HepG2 (cell line): ENCODE results near the gene TFEB. TPM values are rescaled to one million over a fixed set of nuclear protein-coding genes. Genes with fewer than 3 reads are reported as not detected.

Experiments used
- ARNTL ChIP-seq: sonication (generic); formaldehyde crosslinking; IDR thresholded peaks from 2 replicates; pipeline ENCODE4 v1.4.0; 2020; ENCODE audit warnings: mild to moderate bottlenecking, missing genetic modification reagents
- CC2D1A ChIP-seq: sonication (generic); formaldehyde crosslinking; IDR thresholded peaks from 2 replicates; pipeline ENCODE4 v1.8.1; 2023; ENCODE audit warnings: mild to moderate bottlenecking, missing genetic modification reagents
- FOXO1 ChIP-seq: sonication (generic); formaldehyde crosslinking; IDR thresholded peaks from 2 replicates; pipeline ENCODE4 v1.4.0; 2020; ENCODE audit warnings: missing genetic modification reagents
- HMG20B ChIP-seq: conservative IDR thresholded peaks from 2 replicates; pipeline ENCODE4 v1.6.1; 2016; ENCODE audit warnings: missing genetic modification reagents, missing compliant biosample characterization
- HNF4A ChIP-seq: sonication (generic); formaldehyde crosslinking; IDR thresholded peaks from 2 replicates; pipeline ENCODE4 v1.4.0; 2020; ENCODE audit warnings: missing genetic modification reagents
- IRF9 ChIP-seq: sonication (generic); formaldehyde crosslinking; IDR thresholded peaks from 2 replicates; pipeline ENCODE4 v1.8.0; 2022; ENCODE audit warnings: missing genetic modification reagents, mild to moderate bottlenecking, borderline replicate concordance
- NR3C1 ChIP-seq: sonication (generic); formaldehyde crosslinking; IDR thresholded peaks from 2 replicates; pipeline ENCODE4 v1.4.0; 2020; ENCODE audit warnings: missing genetic modification reagents
- RFX5 ChIP-seq: IDR thresholded peaks from 2 replicates; pipeline ENCODE4 v1.6.1; 2011; ENCODE audit warnings: low read depth, low read length, improper control_type of control experiment
- SP4 ChIP-seq: sonication (generic); formaldehyde crosslinking; IDR thresholded peaks from 2 replicates; pipeline ENCODE4 v1.8.1; 2023; ENCODE audit warnings: mild to moderate bottlenecking, missing genetic modification reagents
- SP5 ChIP-seq: IDR thresholded peaks from 2 replicates; pipeline ENCODE4 v1.6.1; 2016; ENCODE audit warnings: low read depth, borderline replicate concordance
- SSRP1 ChIP-seq: IDR thresholded peaks from 2 replicates; pipeline ENCODE4 v1.6.1; 2016; ENCODE audit warnings: control low read depth
- TCF7 ChIP-seq: sonication (generic); IDR thresholded peaks from 2 replicates; pipeline ENCODE4 v1.6.1; 2016; ENCODE audit warnings: antibody characterized with exemption, low read depth
- THAP8 ChIP-seq: sonication (generic); formaldehyde crosslinking; IDR thresholded peaks from 2 replicates; pipeline ENCODE4 v1.5.1; 2020; ENCODE audit warnings: missing genetic modification reagents, mild to moderate bottlenecking, borderline replicate concordance
- U2AF1 ChIP-seq: fragments of 200-400 bp; formaldehyde crosslinking; optimal IDR thresholded peaks from 2 replicates; pipeline ENCODE3; 2017; ENCODE audit warnings: mild to moderate bottlenecking, low read depth, low read length
- ZFP90 ChIP-seq: sonication (generic); formaldehyde crosslinking; IDR thresholded peaks from 2 replicates; pipeline ENCODE4 v1.8.0; 2022; ENCODE audit warnings: missing genetic modification reagents, mild to moderate bottlenecking, inconsistent platforms, borderline replicate concordance
- ZMYM2 ChIP-seq: sonication (generic); formaldehyde crosslinking; IDR thresholded peaks from 2 replicates; pipeline ENCODE4 v1.8.0; 2022; ENCODE audit warnings: mild to moderate bottlenecking, missing genetic modification reagents
- ZNF12 ChIP-seq: sonication (generic); formaldehyde crosslinking; IDR thresholded peaks from 2 replicates; pipeline ENCODE4 v1.5.0; 2020; ENCODE audit warnings: missing genetic modification reagents
- ZNF232 ChIP-seq: sonication (generic); formaldehyde crosslinking; IDR thresholded peaks from 2 replicates; pipeline ENCODE4 v1.4.0; 2020; ENCODE audit warnings: missing genetic modification reagents, borderline replicate concordance
- ZNF850 ChIP-seq: sonication (generic); formaldehyde crosslinking; conservative IDR thresholded peaks from 2 replicates; pipeline ENCODE4 v1.9.0; 2021; ENCODE audit warnings: mild to moderate bottlenecking, missing genetic modification reagents
- polyA plus RNA-seq, 8 experiments: library from polyadenylated mRNA; depleted of rRNA in 3 of 8; stranded (reverse) in 7 of 8; unstranded in 1 of 8; fragments of >200 nt; fragmentation: Illumina TruSeq in 4 of 8; extraction: Trizol in 4 of 8; gene quantifications; 2 replicates each; pipeline versions ENCODE4 v1.2.1 to v1.2.3, GENCODE V29; 2011 to 2016; ENCODE audit warnings: low read depth in 4 of 8, missing spikeins in 1 of 8, mixed read lengths in 1 of 8; ENCODE audit not compliant: insufficient read depth in 1 of 8
- total RNA-seq, 5 experiments: library from RNA; depleted of rRNA; stranded (reverse); fragments of >200 nt; fragmentation: Illumina TruSeq; extraction: Trizol; gene quantifications; 2 replicates each; pipeline ENCODE4 v1.2.3, GENCODE V29; 2016; ENCODE audit warnings: low read depth in 1 of 5
- TF ChIP-seq, protein P1 (sequence below): sonication (generic); formaldehyde crosslinking; IDR thresholded peaks from one replicate; pipeline ENCODE4 v1.5.1; 2020; ENCODE audit warnings: mild to moderate bottlenecking, missing genetic modification reagents; ENCODE audit errors: not compliant biosample characterization

The TFEB gene
- total and polyA plus RNA-seq, 2 of the 13 experiments (the other 11 are each of a cell fraction or from before 2014, with no cell fraction given), result 13.3 to 18.7 TPM

GRCh38 chr6:41733707-41734665 is 1.4 kb downstream of the TFEB start (continued):
- TF ChIP-seq ZNF232 (CRISPR knock-in tag), result no peak
- TF ChIP-seq, protein P1, sequence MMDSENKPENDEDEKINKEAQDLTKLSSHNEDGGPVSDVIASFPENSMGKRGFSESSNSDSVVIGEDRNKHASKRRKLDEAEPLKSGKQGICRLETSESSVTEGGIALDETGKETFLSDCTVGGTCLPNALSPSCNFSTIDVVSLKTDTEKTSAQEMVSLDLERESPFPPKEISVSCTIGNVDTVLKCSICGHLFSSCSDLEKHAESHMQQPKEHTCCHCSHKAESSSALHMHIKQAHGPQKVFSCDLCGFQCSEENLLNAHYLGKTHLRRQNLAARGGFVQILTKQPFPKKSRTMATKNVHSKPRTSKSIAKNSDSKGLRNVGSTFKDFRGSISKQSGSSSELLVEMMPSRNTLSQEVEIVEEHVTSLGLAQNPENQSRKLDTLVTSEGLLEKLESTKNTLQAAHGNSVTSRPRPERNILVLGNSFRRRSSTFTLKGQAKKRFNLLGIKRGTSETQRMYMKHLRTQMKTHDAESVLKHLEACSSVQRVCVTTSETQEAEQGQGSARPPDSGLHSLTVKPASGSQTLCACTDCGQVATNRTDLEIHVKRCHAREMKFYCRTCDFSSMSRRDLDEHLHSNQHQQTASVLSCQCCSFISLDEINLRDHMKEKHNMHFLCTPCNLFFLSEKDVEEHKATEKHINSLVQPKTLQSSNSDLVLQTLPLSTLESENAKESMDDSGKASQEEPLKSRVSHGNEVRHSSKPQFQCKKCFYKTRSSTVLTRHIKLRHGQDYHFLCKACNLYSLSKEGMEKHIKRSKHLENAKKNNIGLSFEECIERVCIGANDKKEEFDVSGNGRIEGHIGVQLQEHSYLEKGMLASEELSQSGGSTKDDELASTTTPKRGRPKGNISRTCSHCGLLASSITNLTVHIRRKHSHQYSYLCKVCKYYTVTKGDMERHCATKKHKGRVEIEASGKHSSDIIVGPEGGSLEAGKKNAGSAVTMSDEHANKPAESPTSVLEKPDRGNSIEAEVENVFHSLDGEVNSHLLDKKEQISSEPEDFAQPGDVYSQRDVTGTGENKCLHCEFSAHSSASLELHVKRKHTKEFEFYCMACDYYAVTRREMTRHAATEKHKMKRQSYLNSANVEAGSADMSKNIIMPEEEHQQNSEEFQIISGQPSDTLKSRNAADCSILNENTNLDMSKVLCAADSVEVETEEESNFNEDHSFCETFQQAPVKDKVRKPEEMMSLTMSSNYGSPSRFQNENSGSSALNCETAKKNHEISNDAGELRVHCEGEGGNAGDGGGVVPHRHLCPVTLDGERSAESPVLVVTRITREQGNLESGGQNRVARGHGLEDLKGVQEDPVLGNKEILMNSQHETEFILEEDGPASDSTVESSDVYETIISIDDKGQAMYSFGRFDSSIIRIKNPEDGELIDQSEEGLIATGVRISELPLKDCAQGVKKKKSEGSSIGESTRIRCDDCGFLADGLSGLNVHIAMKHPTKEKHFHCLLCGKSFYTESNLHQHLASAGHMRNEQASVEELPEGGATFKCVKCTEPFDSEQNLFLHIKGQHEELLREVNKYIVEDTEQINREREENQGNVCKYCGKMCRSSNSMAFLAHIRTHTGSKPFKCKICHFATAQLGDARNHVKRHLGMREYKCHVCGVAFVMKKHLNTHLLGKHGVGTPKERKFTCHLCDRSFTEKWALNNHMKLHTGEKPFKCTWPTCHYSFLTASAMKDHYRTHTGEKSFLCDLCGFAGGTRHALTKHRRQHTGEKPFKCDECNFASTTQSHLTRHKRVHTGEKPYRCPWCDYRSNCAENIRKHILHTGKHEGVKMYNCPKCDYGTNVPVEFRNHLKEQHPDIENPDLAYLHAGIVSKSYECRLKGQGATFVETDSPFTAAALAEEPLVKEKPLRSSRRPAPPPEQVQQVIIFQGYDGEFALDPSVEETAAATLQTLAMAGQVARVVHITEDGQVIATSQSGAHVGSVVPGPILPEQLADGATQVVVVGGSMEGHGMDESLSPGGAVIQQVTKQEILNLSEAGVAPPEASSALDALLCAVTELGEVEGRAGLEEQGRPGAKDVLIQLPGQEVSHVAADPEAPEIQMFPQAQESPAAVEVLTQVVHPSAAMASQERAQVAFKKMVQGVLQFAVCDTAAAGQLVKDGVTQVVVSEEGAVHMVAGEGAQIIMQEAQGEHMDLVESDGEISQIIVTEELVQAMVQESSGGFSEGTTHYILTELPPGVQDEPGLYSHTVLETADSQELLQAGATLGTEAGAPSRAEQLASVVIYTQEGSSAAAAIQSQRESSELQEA (CRISPR knock-in tag), result peak; percentile 70
- TF ChIP-seq ZMYM2 (CRISPR knock-in tag), result 0 out of 2 replicates have a peak, but pooled peaks have one; percentile 27
- TF ChIP-seq THAP8, result no peak
- TF ChIP-seq ZNF12, result no peak
- TF ChIP-seq TCF7, result no peak
- no peak for TF ChIP-seq NR3C1 (CRISPR knock-in tag)
- TF ChIP-seq HMG20B (CRISPR knock-in tag), result no peak
- TF ChIP-seq IRF9 (CRISPR knock-in tag), result peak; percentile 68; the same call in 1 of the 2 replicates
- no peak for TF ChIP-seq RFX5
- TF ChIP-seq SP5 (CRISPR knock-in tag), result no peak
- TF ChIP-seq ZFP90 (CRISPR knock-in tag), result no peak; the same call in 1 of the 2 replicates
- TF ChIP-seq SP4, result peak; percentile 73; the same call in 1 of the 2 replicates
- TF ChIP-seq HNF4A, result 0 out of 2 replicates have a peak, but pooled peaks have one; percentile 10
- no peak for TF ChIP-seq ZNF850 (CRISPR knock-in tag)
- TF ChIP-seq ARNTL (CRISPR knock-in tag), result 0 out of 2 replicates have a peak, but pooled peaks have one; percentile 10
- peak; percentile 5; the same call in 1 of the 2 replicates for TF ChIP-seq SSRP1 (CRISPR knock-in tag)
- no peak for TF ChIP-seq CC2D1A (CRISPR knock-in tag)
- peak; percentile 36; the same call in 1 of the 2 replicates for TF ChIP-seq FOXO1 (CRISPR knock-in tag)
- peak; percentile 76 for TF ChIP-seq U2AF1
